ENCODE data around the gene SPATA2.

Gene SPATA2

GRCh38 chr20:49951151-49951550, 35.8 kb upstream of the SPATA2 start:
- no peak for DNase-seq
- TF ChIP-seq CTCF (IDR thresholded peaks at IDR 0.05) = no peak
- Mint-ChIP-seq H3K27ac (no peak overlapping the region), H3K27me3 (ENCODE audit: low read depth, poor library complexity) (peaks cover 3% of the 10 kb centered on the region), H3K9me3 (no peaks in the 10 kb centered on the region), H3K36me3 (ENCODE audit: low read depth) (peaks cover 77% of the 10 kb centered on the region), H3K4me1 (no peaks in the 10 kb centered on the region), H3K4me3 (no peak overlapping the region)

GRCh38 chr20:49948809-49949507, 33.6 kb upstream of the SPATA2 start:
- Mint-ChIP-seq H3K27me3 (ENCODE audit: low read depth, poor library complexity) (peaks cover 3% of the 10 kb centered on the region), H3K4me3 (no peak overlapping the region), H3K9me3 (no peaks in the 10 kb centered on the region), H3K4me1 (no peaks in the 10 kb centered on the region), H3K36me3 (ENCODE audit: low read depth) (peaks cover 84% of the 10 kb centered on the region), H3K27ac (no peak overlapping the region)
- DNase-seq = no peak
- TF ChIP-seq CTCF (IDR thresholded peaks at IDR 0.05) = no peak

- peaks cover 3% of the 10 kb centered on the region for H3K27me3 Mint-ChIP-seq (ENCODE audit: low read depth, poor library complexity)
- H3K4me3 Mint-ChIP-seq = no peak overlapping the region
- TF ChIP-seq CTCF (IDR thresholded peaks at IDR 0.05) = no peak
- no peaks in the 10 kb centered on the region for H3K4me1 Mint-ChIP-seq
- no peaks in the 10 kb centered on the region for H3K9me3 Mint-ChIP-seq
- H3K27ac Mint-ChIP-seq = no peak overlapping the region
- peaks cover 81% of the 10 kb centered on the region for H3K36me3 Mint-ChIP-seq (ENCODE audit: low read depth)
- no peak for DNase-seq
These were observed 32.8 kb upstream of the SPATA2 start for GRCh38 chr20:49948178-49948577.

GRCh38 chr20:49945701-49946477, 30.6 kb upstream of the SPATA2 start:
- no peak for DNase-seq
- H3K36me3 Mint-ChIP-seq (ENCODE audit: low read depth) = peaks cover 80% of the 10 kb centered on the region

GRCh38 chr20:49945306-49945700, 30.0 kb upstream of the SPATA2 start:
- Mint-ChIP-seq H3K27ac (no peak overlapping the region), H3K4me3 (no peak overlapping the region), H3K9me3 (no peaks in the 10 kb centered on the region), H3K36me3 (ENCODE audit: low read depth) (peaks cover 77% of the 10 kb centered on the region), H3K4me1 (peaks cover 9% of the 10 kb centered on the region), H3K27me3 (ENCODE audit: low read depth, poor library complexity) (peaks cover 3% of the 10 kb centered on the region)
- DNase-seq = no peak
- TF ChIP-seq CTCF (IDR thresholded peaks at IDR 0.05) = no peak

More at GRCh38 chr20:49945701-49946477, 30.6 kb upstream of the SPATA2 start:
- H3K27ac Mint-ChIP-seq = no peak overlapping the region
- no peak for TF ChIP-seq CTCF (IDR thresholded peaks at IDR 0.05)
- H3K9me3 Mint-ChIP-seq = no peaks in the 10 kb centered on the region
- H3K4me1 Mint-ChIP-seq = peaks cover 7% of the 10 kb centered on the region
- H3K4me3 Mint-ChIP-seq = no peak overlapping the region
- H3K27me3 Mint-ChIP-seq (ENCODE audit: low read depth, poor library complexity) = peaks cover 3% of the 10 kb centered on the region

All from nephron progenitor cell (in vitro differentiated cells).